NCI-H748 (cell line): ENCODE measurements around the gene NOTCH1.

Experiments used
- DNase-seq: peaks from one replicate; lab custom pipeline; 2025; ENCODE audit not compliant: unreplicated experiment; lab: John Stamatoyannopoulos, UW

Gene NOTCH1

DNA sequence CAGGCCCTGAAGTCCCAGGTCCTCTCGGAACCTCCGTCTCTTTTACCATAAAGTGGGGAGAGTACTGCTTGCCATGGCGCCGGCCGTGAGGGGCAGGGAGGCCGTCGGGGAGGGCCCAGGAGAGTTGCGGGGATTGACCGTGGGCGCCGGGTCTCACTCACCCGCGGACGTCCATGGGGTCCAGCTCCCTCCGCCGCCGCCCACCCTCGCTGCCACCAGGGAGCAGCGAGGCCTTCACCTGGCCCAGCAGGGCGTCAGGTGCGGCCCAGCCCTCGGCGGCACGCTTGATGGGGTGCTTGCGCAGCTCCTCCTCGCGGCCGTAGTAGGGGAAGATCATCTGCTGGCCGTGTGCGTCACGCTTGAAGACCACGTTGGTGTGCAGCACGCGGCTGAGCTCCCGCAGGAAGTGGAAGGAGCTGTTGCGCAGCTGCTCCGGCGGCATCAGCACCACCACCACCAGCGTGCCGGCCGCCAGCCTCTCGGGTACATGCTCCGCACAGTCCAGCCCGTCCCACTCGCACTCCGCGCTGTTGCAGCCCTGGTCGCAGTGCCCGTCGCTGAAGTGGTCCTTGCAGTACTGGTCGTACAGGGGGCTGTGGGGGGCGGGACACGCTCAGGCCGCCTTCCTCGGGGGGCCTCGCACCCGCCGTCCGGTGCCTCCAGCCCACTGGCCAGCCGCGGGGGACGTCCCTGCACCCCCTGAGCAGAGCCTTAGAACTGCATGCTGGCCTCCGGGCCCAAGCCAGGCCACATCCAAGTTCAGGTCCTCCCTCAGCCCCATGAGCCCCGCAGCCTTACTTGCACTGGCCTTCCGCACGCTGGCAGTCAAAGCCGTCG, 41.1 kb downstream of the NOTCH1 start:
- DNase-seq = no peak

DNA sequence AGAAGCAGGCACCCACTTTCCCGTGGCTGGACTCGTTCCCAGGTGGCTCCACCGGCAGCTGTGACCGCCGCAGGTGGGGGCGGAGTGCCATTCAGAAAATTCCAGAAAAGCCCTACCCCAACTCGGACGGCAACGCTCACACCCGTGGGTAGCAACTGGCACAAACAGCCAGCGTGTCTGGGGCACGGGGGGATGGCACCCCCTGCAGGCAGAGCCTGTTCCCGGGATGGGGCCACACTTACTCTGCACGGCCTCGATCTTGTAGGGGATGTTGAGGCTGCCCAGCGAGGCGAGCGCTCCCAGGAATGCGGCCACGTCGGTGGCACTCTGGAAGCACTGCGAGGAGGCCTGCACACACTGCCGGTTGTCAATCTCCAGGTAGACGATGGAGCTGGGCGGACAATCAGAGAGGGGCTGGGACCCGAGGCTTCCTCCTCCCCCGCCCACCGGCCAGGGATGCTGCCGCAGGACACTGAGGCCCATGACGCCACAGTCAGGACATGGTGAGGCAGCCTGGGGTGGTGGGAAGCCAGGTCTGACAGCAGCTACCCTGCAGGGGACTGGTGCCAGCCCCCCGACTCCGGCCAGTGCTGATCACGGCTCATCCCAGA, 42.8 kb downstream of the NOTCH1 start:
- DNase-seq = no peak

DNA sequence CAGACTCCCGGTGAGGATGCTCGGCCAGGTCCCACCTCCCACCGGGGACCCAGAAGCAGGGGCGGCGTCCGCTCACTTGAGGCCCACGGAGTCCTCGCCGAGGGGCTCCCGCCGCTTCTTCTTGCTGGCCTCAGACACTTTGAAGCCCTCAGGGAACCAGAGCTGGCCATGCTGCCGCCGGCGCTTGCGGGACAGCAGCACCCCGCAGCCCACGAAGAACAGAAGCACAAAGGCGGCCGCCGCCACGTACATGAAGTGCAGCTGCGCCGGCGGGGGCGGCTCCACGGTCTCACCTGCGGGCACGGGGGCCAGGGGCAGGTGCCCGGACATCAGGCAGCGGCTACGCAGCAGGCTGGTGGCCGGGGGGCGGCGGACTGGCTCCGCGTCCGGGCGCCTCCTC, 43.7 kb downstream of the NOTCH1 start:
- no peak for DNase-seq

DNA sequence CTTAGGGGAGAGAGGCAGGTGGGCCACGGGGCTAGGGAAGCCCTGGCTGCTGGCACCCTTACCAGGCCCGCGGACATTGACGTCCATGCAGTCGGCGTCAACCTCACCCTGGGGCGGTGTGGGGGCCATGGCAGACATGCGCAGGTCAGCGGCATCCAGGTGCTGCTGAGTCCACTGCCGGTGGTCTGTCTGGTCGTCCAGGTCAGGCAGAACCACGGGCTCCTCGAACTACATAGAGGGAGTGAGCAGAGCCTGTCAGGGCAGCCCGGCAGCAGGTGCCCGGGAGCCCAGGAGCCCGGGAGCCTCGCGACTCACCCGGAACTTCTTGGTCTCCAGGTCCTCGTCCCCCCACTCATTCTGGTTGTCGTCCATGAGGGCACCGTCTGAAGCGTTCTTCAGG, 44.2 kb downstream of the NOTCH1 start:
- no peak for DNase-seq

DNA sequence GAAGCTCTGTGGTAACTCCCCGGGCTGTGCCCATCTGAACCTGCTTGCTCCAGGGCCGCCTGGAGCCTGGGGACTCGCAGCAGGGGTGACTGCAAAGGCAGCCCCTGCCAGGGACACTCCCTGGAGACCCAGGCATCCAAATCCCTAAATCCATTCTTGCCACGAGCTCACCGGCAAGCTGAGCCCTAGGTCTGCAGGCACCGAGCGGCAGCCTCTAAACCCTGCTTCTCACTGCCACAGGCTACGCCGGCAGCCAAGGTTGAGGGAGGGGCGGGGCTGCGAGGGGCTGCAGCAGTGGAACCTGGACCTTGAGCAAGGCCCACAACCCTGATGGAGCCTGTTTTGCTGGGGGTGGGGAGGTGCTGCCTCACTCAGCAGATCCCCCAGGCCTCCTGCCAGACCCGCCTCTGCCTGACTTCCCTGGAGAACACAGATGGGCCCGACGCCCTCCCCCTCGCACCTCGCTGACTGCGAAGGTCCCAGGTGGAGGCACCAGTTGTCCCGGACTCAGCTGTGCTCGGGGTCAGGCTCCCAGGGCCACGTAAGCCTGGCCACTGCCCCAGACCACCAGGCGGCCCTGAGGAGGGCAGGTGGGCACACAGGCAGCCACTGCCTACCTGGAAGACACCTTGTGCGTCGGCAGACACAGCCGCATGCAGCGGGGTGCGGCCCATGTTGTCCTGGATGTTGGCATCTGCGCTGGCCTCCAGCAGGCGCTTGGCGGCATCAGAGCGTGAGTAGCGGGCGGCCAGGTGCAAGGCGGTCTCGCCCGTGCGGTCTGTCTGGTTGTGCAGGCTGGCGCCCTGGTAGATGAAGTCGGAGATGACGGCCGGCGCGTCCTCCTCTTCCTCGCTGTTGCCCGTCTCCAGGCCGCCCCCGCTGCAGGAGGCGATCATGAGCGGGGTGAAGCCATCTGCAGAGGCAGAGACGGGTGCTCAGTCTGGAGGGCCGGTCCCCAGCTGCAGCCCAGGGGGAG, 45.6 kb downstream of the NOTCH1 start:
- no peak for DNase-seq

DNA sequence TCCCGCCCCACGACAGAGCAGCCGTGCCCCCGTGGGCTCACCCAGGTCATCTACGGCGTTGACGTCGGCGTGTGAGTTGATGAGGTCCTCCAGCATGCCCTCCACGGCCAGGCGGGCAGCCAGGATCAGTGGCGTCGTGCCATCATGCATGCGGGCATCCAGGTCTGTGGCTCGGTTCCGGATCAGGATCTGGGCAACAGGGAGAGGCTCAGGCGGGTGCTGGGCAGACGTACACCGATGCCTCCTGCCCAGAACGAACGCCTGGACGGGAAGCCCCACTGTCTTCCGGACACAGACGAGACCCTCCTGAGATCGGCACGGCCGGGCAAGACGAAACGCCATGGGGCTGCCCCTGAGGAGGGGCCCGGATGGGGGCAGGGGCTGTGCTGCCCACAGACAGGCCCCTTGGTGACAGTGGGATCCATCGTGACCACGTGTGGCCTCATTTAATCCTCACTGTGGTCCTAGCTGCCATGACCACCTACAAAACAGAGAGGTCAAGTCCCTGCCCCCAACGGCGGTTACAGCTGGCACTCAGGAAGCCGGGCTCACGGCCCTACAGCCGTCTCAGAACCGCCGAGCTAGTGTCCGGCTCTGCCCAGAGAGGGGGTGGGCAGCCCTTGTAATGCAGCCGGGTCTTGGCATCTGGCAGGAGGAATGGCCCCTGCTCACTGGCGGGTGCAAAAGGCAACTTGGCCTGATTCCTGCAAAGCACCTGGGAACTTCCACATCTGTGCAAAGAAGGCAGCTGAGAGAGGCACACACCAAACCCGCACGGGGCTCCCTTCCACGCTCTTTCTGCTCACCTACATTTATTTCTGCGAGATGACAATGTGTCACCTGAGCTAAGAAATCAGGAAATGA, 46.5 kb downstream of the NOTCH1 start:
- no peak for DNase-seq

DNA sequence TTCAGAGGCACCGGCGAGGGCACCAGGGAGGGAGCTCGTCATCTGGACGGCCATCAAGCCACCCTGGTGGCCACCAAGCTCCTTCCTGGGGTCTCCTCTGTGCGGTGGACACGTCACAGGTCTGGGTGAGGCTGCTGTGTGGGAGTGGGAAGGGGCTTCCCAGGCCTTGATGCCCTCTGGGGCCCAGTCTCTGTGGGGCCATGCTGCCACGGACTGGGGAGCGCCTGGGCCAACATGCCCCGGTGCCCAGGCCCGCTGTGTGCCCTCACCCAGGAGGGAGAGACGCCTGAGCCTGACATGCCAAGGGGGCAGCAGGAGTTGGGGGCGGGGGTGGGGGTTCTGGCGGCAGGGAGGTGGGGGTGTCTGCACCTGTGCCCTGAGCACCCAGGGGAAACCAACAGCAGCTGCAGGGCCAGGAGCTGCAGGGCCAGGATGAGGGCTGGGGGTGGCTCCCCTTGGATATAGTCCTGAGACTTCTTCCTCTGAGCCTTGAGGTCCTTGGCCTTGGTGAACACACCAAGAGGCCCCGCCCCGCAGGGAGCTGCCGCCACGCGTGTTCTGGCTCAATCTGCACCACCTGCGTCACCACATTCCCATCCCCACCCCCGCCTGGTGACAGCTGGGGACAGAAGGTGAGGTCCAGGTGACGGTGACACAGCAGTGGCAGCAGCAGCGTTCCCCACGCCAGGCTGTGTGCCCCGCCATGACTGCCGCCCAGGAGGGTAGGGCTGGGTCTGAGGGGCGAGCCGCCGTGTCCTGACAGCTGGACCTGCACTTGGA, 47.7 kb downstream of the NOTCH1 start:
- DNase-seq = no peak

DNA sequence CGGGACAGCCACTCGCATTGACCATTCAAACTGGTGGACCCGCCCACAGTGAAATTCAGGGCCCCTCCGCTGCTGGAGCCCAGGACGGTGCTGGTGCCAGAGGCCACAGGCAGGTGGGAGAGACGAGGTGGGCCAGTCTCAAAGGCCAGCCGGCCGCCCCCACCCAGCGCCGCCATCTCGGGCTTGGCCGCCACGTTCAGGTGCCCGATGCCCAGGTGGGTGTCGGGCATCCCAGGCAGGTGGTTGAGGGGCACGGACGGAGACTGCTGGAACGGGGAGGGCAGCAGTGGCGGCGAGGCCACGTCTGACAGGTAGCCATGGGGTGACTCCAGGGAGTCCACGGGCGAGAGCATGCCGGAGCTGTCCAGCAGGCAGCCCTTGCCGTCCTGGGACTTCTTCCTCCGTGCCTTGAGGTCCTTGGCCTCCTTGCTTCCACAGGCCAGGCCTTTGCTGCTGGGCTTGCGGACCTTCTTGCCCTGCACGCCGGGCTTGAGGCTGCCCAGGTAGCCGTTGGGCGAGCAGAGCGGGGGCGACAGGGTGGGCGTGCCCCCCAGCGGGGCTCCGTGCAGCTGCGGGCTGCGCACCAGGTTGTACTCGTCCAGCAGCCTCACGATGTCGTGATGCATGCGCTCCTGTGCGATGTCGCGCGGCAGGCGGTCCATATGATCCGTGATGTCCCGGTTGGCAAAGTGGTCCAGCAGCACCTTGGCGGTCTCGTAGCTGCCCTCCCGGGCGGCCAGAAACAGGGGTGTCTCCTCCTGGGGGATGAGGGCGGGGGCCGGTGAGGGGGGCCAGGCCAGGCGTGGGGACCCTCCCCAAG, 48.8 kb downstream of the NOTCH1 start:
- DNase-seq = no peak

DNA sequence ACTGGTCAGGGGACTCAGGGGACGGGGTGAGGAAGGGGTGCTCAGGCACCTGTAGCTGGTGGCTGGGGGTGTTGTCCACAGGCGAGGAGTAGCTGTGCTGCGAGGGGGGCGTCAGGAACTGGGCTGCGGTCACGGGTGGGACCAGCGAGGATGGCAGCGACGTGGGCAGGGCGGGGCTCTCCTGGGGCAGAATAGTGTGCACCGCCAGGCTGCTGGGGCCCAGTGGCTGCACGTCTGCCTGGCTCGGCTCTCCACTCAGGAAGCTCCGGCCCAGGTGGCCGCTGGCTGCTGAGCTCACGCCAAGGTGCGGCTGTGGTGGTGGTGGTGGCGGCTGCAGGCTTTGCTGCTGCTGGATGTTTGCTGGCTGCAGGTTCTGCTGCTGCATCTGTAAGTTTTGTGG, 49.7 kb downstream of the NOTCH1 start:
- DNase-seq = no peak

DNA sequence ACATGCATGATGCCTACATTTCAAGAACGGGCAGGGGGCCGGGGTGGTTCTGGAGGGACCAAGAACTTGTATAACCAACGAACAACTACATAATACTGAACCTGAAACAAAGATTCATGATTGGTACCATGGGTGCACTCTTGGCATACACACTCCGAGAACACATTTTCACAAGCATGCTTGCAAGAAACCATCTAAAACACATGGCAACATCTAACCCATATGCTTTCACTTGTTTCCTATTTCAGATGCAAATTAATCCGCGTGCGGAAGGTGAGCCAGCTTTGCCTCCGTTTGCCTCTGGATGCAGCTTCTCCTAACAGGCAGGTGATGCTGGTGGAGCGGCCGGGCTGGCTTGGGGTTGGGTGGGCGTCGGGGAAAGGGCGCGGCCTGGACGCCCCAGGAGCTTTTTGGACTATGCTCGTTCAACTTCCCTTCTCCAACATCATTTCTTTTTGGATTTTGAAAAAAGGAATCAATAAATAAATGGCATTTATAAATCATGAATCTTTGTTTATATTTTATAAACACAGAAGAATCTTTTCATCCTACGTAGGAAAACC, 50.5 kb downstream of the NOTCH1 start:
- peak; percentile 19 for DNase-seq

DNA sequence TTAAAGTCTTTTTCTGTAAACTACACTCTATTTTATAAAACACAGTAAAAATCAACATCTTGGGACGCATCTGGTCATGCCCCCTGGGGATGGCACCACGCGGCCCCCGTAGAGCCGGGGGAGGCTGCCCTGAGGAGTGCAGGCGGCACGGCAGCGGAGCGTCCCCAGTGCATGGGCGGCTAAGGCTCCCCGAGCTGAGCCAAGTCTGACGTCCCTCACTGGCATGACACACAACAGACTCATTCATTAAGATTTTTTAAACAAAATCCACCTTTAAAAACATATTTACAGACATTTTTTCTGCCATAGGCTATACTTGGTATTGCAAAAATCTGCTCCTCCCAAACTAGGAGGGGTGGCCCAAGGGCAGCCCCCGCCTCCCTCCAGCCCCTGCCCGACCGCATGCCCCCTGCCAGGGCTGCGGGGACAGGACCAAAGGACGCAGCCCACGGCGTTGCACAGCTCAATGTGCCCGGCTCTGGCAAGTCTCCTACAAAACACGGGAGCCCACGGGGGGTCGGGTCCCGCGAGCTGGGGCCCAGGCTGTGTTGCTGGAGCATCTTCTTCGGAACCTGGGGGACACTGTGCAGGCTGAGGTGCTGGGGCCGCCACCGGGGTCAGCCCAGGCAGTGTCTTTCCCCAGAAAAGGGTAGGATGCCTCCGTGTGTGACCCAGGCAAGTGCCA, 51.2 kb downstream of the NOTCH1 start:
- no peak for DNase-seq

DNA sequence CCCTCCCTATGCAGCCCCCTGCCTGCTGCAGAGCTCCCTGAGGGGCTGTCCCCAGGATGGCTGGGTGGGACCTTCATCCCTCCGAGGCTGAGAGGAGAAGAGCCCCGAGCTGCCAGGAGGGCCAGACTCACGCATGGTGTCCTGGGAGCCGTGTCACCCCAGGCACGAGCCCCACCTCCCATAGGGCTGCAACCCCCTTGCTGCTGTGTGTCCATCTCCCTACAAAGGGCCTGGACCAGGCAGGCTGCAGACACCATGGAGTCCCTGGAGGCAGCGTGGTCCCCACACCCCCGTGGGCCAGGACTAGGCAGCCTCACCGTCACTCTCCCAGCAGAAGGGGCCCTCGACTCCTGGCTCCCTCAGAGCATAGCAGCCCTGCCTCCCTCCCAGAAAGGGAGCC, 51.8 kb downstream of the NOTCH1 start:
- DNase-seq = no peak

DNA sequence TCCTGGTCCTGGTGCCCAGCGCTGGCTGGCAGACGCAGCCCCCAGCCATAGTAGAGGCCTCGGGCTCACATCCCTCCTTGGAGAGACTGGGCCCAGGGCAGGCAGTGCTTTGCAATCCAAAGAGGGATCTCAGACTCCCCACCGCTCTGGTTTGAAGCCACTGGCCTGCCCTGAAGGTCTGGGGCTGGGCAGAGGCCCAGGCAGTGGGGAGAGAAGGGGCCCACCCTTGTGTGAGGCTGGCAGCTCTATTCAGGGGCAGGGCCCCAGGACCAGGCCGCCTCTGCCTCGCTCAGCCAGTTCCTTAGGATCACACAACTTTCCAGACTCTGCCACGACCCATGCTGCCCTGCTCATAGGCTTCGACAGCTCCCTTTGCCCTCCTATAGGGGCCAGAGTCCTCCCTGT, 52.3 kb downstream of the NOTCH1 start:
- no peak for DNase-seq

DNA sequence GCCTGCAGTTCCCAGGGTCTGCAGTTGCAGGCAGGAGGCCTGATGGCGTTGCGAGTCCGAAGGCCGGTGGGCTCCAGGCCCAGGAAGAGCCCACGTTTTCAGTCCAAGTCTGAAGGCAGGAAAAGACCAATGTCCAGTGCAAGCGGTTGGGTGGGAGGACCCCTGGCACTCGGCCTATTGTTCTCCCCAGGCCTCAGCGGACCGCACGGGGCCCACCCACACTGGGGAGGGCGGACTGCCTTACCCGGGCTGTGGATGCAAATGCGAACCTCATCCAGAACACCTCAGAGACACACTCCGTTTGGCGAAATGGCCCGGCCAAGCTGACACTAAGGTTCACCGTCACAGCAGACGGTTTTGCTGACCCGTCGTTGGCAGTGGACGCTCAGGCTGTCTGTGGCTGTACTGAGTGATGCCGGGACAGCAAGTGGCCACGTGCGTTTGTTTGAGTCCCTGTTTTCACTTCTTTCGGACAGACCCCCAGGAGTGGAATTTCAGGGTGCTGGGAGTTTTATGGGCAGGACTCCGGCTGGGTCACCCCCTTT, 52.8 kb downstream of the NOTCH1 start:
- DNase-seq = no peak

DNA sequence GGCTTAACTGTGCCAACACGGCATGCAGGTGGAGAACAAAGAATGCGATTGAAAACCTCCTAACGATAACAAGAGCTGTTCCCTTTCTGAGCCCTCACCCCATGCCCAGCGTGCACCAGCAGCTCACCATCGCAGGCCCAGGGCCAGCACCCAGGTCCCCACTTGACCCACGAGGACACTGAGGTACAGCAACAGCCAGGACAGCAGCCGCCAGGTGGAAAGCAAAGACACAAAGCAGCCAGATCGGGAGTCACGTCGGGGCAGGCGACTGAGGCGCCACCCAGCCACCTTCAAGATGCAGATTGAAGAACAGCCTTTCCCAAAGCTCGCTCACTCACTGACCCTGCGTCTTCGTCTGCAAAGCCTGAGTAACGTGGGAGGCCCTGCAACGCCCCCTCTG, 56.1 kb downstream of the NOTCH1 start:
- DNase-seq = no peak

DNA sequence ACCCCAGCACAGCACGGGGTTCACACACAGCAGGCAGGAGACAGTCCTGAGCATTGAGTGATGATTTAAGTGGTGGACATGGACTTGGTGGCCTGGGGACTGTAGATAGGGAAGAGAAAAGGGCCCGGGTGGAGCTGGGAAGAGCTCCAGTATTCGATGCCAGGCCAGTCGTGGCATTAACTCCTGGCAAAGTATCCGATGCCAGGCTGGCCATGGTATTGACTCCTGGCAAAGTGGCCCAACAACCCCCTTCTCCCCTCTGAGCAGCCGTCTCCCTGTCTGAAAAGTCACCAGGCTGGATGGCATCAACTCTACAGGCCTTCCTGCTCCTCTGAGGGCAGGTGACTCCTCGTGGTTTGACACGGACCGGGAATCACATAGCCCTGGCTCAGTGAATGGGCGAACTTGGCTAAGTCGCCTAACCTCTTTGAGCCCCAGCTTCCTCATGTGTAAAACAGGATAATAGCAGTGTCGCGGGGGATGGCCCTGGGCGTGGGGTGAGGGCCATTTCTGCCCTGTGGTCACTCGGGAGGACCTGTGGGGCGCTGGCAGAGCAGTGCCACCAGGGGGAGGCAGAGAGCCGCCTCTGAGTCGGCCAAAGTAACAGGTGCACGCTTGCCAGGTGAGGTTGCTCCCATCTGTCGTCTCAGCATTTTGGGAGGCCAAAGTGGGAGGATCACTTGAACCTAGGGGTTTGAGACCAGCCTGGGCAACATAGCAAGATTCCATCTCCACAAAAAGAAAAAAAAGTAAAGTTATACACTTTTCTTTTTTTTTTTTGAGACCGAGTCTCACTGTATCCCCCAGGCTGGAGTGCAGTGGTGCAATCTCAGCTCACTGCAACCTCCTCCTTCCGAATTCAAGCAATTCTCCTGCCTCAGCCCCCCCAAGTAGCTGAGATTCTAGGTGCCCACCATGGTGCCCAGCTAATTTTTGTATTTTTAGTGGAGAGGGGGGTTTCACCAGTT, 57.3 kb downstream of the NOTCH1 start:
- peak; percentile 62 for DNase-seq

DNA sequence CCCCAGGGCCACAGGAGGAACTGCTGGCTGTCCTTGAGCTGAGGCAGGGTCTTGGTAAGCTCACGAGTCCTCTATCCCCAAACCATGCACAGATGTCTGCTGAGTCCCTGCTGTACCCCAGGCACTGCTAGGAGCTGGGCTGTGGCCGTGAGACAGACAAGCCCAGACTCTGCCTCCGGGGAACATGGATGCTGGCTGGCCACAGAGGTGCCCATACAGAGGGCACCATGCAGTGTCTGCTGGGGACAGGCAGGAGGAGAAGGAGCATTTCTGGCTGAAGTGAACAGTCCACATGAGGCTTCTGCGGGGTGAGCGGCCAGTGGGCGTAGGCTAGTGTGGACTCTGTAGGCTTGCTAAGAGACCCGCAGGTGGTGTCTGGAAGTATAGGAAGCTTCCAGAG, 58.2 kb downstream of the NOTCH1 start:
- DNase-seq = no peak
